Measurements from ENCODE around the gene NXPE3.

NXPE3 gene

DNA sequence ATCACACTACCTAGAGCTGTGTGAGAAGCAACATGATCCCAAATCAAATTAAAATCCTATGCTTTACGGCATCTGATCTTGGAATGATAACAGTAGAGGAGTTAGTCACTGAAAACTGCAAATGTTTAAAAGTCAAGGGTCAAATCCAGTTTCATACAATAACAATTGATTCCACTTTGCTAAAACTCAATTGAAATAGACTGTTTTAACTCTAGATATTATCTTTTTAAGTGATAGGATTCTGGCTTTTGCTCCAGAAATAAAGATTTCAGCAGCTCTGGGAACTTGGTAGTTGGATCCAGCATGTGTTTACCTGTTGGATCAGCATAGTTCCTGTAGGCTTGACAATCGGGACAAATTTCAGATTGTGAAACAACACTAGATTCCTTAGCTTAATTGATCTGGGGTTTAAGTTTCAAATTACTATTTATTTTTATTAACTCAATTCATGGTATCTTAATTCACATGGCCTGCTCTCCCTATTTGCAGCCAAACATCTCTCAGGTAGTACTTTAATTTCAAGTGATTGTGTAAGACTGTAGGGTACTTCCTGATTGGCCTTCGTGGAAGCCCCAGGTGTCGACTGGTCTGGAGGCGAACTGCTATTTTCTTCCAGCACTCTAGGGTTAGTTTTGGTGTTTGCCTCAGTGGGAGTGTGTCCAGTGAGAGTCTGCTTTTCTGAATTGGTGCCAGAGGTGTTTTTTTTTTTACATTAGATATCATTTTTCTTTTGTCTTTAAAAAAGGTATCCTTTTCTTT lies 86.9 kb downstream of the NXPE3 start:
- H3K36me3 ChIP-seq (ENCODE audit: control insufficient read depth, insufficient read depth, low read length), result peaks cover 1% of the 10 kb centered on the region
- H3K4me3 ChIP-seq (replicated peaks; ENCODE audit: low read depth, low read length), result no peak overlapping the region
- DNase-seq (ENCODE audit: extremely low read depth, insufficient read length), result no peak
- no peaks in the 10 kb centered on the region for H3K27me3 ChIP-seq (replicated peaks; ENCODE audit: control insufficient read depth, insufficient read depth, low read length)
- TF ChIP-seq, protein P1, sequence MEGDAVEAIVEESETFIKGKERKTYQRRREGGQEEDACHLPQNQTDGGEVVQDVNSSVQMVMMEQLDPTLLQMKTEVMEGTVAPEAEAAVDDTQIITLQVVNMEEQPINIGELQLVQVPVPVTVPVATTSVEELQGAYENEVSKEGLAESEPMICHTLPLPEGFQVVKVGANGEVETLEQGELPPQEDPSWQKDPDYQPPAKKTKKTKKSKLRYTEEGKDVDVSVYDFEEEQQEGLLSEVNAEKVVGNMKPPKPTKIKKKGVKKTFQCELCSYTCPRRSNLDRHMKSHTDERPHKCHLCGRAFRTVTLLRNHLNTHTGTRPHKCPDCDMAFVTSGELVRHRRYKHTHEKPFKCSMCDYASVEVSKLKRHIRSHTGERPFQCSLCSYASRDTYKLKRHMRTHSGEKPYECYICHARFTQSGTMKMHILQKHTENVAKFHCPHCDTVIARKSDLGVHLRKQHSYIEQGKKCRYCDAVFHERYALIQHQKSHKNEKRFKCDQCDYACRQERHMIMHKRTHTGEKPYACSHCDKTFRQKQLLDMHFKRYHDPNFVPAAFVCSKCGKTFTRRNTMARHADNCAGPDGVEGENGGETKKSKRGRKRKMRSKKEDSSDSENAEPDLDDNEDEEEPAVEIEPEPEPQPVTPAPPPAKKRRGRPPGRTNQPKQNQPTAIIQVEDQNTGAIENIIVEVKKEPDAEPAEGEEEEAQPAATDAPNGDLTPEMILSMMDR (IDR thresholded peaks at IDR 0.05; ENCODE audit: insufficient read depth, low read length, poor library complexity, severe bottlenecking), result no peak

DNA sequence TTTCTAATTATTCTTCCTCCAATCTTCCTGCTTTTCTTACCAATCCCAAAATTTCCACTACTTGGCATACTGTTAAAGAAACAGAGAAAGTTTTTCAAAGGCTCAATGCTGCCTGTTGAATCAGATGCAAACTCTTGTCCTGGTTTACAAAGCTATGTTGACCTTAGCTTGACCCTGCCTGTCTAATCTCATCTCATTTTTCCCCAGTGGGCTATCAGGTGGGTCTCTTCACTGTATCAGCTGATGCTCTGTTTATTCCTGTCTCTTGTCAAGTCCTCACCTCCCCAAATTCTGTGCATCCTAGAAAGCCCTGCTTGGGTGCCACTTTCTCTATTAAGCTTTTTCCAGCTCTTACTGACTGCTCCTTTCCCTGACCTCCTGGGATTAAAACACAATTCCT lies 88.5 kb downstream of the NXPE3 start:
- no peaks in the 10 kb centered on the region for H3K36me3 ChIP-seq (ENCODE audit: control insufficient read depth, insufficient read depth, low read length)
- TF ChIP-seq, protein P1 (IDR thresholded peaks at IDR 0.05; ENCODE audit: insufficient read depth, low read length, poor library complexity, severe bottlenecking), result no peak
- H3K4me3 ChIP-seq (replicated peaks; ENCODE audit: low read depth, low read length), result no peak overlapping the region

DNA sequence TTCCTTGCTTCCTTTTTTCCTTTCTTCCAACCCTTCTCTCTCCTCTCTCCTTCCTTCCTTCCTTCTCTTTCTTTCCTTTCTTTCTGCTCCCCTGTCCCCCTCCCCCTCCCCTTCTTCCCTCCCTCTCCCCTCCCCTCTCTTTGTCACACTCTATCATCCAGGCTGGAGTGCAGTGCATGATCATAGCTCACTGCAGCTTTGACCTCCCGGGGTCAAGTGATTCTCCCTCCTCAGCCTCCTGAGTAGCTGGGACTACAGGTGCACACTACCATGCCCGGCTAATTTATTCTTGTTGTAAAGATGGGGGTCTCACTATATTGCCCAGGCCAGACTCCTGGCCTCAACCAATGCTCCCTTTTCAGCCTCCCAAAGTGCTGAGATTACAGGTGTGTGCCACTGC lies 89.0 kb downstream of the NXPE3 start:
- DNase-seq (ENCODE audit: extremely low read depth, insufficient read length), result no peak
- TF ChIP-seq, protein P1 (IDR thresholded peaks at IDR 0.05; ENCODE audit: insufficient read depth, low read length, poor library complexity, severe bottlenecking), result no peak
- no peaks in the 10 kb centered on the region for H3K36me3 ChIP-seq (ENCODE audit: control insufficient read depth, insufficient read depth, low read length)
- no peak overlapping the region for H3K4me3 ChIP-seq (replicated peaks; ENCODE audit: low read depth, low read length)
- no peaks in the 10 kb centered on the region for H3K27me3 ChIP-seq (replicated peaks; ENCODE audit: control insufficient read depth, insufficient read depth, low read length)

More for the DNA sequence above, 88.5 kb downstream of the NXPE3 start:
- no peaks in the 10 kb centered on the region for H3K27me3 ChIP-seq (replicated peaks; ENCODE audit: control insufficient read depth, insufficient read depth, low read length)
- no peak for DNase-seq (ENCODE audit: extremely low read depth, insufficient read length)

DNA sequence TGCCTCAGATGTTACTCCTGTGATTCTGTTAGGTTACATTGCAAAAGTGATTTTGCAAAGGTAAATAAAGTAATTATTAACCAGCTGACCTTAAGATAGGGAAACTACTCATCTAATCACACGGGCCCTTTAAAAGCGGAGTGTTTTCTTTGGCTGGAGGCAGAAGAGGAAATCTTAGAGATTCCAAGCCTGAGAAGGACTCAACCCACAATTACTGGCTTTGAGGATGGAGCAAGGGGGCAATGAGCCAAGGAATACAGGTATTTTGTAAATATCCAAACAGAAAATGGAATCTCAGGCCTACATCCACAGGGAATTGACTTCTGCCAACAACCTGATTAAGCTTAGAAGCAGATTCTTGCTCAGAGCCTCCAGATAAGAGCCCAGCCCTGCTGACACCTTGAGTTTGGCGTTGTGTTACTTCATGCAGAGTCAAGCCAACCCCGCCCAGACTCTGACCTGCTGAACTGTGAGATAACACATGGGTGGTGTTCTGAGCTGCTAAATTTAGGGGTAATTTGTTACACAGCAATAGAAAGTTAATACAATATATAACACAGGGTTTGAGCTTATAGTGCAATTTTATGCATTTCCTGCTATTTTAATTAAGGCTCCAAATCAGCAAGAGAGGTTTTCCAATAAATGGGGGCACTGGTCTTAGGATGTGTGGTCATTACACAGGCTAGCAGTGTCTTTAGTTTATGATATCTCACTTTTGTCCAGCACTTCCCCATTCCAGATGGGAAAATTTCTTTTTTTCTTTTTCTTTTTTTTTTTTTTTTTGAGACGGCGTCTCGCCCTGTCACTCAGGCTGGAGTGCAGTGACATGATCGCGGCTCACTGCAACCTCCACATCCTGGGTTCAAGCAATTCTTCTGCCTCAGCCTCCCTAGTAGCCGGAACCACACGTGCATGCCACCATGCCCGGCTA lies 89.8 kb downstream of the NXPE3 start:
- DNase-seq (ENCODE audit: extremely low read depth, insufficient read length), result no peak
- no peaks in the 10 kb centered on the region for H3K36me3 ChIP-seq (ENCODE audit: control insufficient read depth, insufficient read depth, low read length)
- H3K4me3 ChIP-seq (replicated peaks; ENCODE audit: low read depth, low read length), result no peak overlapping the region
- H3K27me3 ChIP-seq (replicated peaks; ENCODE audit: control insufficient read depth, insufficient read depth, low read length), result no peaks in the 10 kb centered on the region
- TF ChIP-seq, protein P1 (IDR thresholded peaks at IDR 0.05; ENCODE audit: insufficient read depth, low read length, poor library complexity, severe bottlenecking), result no peak

DNA sequence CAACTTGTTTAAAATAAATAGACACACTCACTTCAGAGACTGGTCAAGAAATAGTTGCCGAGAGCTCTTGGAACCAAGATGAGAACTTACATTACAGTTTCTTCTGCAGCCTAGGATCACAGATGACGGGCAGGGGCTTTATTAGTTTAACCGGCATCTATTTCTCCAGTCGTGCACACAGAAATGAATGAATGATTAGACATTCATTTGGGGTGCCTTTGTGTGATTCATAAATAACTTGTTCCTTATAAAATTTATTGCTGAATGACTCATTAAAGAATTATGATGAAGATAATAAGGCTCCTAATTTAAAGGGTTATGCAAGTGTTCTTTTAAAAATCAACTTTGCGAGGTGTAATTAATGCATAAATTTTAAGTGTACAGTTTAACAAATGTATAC lies 91.1 kb downstream of the NXPE3 start:
- no peaks in the 10 kb centered on the region for H3K27me3 ChIP-seq (replicated peaks; ENCODE audit: control insufficient read depth, insufficient read depth, low read length)
- TF ChIP-seq, protein P1 (IDR thresholded peaks at IDR 0.05; ENCODE audit: insufficient read depth, low read length, poor library complexity, severe bottlenecking), result no peak
- H3K36me3 ChIP-seq (ENCODE audit: control insufficient read depth, insufficient read depth, low read length), result no peaks in the 10 kb centered on the region
- DNase-seq (ENCODE audit: extremely low read depth, insufficient read length), result no peak
- no peak overlapping the region for H3K4me3 ChIP-seq (replicated peaks; ENCODE audit: low read depth, low read length)
